K562 (cell line): ENCODE measurements around the gene SLC29A2. TPM values are rescaled to one million over a fixed set of nuclear protein-coding genes. Genes with fewer than 3 reads are reported as not detected.

Source experiments
- ATF2 ChIP-seq: sonication (generic); formaldehyde crosslinking; IDR thresholded peaks from 2 replicates; pipeline ENCODE4 v1.8.1; 2022; ENCODE audit warnings: missing genetic modification reagents
- CBX1 ChIP-seq: sonication (generic); IDR thresholded peaks from 2 replicates; pipeline ENCODE4 v1.6.1; 2016; ENCODE audit warnings: antibody characterized with exemption, low read depth, mild to moderate bottlenecking
- CHCHD3 ChIP-seq: fragments of 250-450 bp; sonication (Bioruptor Pico); IDR thresholded peaks from 2 replicates; pipeline ENCODE4 v2.1.2; 2022; ENCODE audit warnings: mild to moderate bottlenecking
- CTCFL ChIP-seq: IDR thresholded peaks from 2 replicates; pipeline ENCODE4 v1.6.1; 2011; ENCODE audit warnings: borderline replicate concordance, low read depth, mild to moderate bottlenecking, moderate library complexity, low read length; ENCODE audit not compliant: insufficient read depth, poor library complexity, severe bottlenecking
- DDX20 ChIP-seq: fragments of 450-650 bp; IDR thresholded peaks from 2 replicates; pipeline ENCODE4 v1.6.1; 2016; ENCODE audit warnings: missing genetic modification characterization, low read depth, mild to moderate bottlenecking, missing compliant biosample characterization, moderate library complexity
- HMGN3 ChIP-seq: IDR thresholded peaks from 2 replicates; pipeline ENCODE4 v1.6.1; 2011; ENCODE audit warnings: borderline replicate concordance, low read depth, mild to moderate bottlenecking, mixed read lengths, low read length; ENCODE audit not compliant: insufficient read length; ENCODE audit errors: extremely low read depth
- KDM4B ChIP-seq, 2 experiments: fragments of 450-650 bp in 1 of 2; sonication (generic) in 1 of 2; IDR thresholded peaks; 2 replicates each; pipeline ENCODE4 v1.6.1; 2016 to 2017; ENCODE audit warnings: borderline replicate concordance in 2 of 2, antibody characterized with exemption in 1 of 2, low read depth in 1 of 2, mild to moderate bottlenecking in 1 of 2
- MCM7 ChIP-seq, 2 experiments: fragments of 450-650 bp; IDR thresholded peaks; 2 replicates each; pipeline ENCODE4 v1.6.1; 2016 to 2018
- NFIX ChIP-seq: fragments of 250-450 bp; sonication (Bioruptor Pico); IDR thresholded peaks from 2 replicates; pipeline ENCODE4 v1.4.0; 2020; ENCODE audit warnings: low read depth, mild to moderate bottlenecking, moderate library complexity
- SMAD2 ChIP-seq: fragments of 150-350 bp; IDR thresholded peaks from 2 replicates; pipeline ENCODE4 v1.6.1; 2014; ENCODE audit warnings: low read depth, mild to moderate bottlenecking, low read length
- STAG1 ChIP-seq: sonication (generic); formaldehyde crosslinking; IDR thresholded peaks from 2 replicates; pipeline ENCODE4 v1.5.0; 2020; ENCODE audit warnings: missing genetic modification reagents, borderline replicate concordance
- STAT6 ChIP-seq: sonication (generic); formaldehyde crosslinking; IDR thresholded peaks from 2 replicates; pipeline ENCODE4 v1.8.1; 2023; ENCODE audit warnings: mild to moderate bottlenecking, missing genetic modification reagents
- THRB ChIP-seq: fragments of 450-650 bp; formaldehyde crosslinking; conservative IDR thresholded peaks from 2 replicates; pipeline ENCODE4 v1.4.0; 2022; ENCODE audit warnings: mild to moderate bottlenecking, missing genetic modification characterization
- ZBTB33 ChIP-seq: sonication (generic); formaldehyde crosslinking; IDR thresholded peaks from 2 replicates; pipeline ENCODE4 v1.8.1; 2023; ENCODE audit warnings: mild to moderate bottlenecking, missing genetic modification reagents
- ZNF174 ChIP-seq: fragments of 250-450 bp; sonication (Bioruptor Pico); IDR thresholded peaks from 2 replicates; pipeline ENCODE4 v1.4.0; 2020; ENCODE audit warnings: mild to moderate bottlenecking
- ZNF23 ChIP-seq: fragments of 250-450 bp; sonication (Bioruptor Pico); IDR thresholded peaks from 2 replicates; pipeline ENCODE4 v1.4.0; 2020; ENCODE audit warnings: mild to moderate bottlenecking
- ZNF274 ChIP-seq: IDR thresholded peaks from 2 replicates; pipeline ENCODE4 v1.6.1; 2011; ENCODE audit warnings: low read depth, mild to moderate bottlenecking, low read length, moderate library complexity, borderline replicate concordance
- polyA plus RNA-seq, 8 experiments: library from polyadenylated mRNA; depleted of rRNA in 4 of 8; stranded (reverse) in 5 of 8; unstranded in 3 of 8; fragments of >200 nt; fragmentation: Nextera tagmentation in 2 of 8; fragmentation: Illumina TruSeq in 1 of 8; extraction: Ambion mirVana in 2 of 8; extraction: Trizol in 1 of 8; gene quantifications; 2 replicates each; pipeline versions ENCODE4 v1.2.1 to v1.2.3, GENCODE V29; 2011 to 2014; ENCODE audit warnings: inconsistent platforms in 1 of 8, missing spikeins in 1 of 8
- total RNA-seq, 7 experiments: library from RNA; depleted of rRNA in 6 of 7; stranded (reverse); fragments of >200 nt in 6 of 7; fragmentation: Illumina TruSeq in 2 of 7; extraction: Trizol in 2 of 7; gene quantifications; 2 replicates each; pipeline versions ENCODE4 v1.2.1 to v1.2.3, GENCODE V29; 2011 to 2021; ENCODE audit warnings: low replicate concordance in 1 of 7

Gene SLC29A2
- total and polyA plus RNA-seq, 9 of the 15 experiments (the other 6 are each of a cell fraction or from before 2014, with no cell fraction given): 2.4 to 48.6 (median 14.2) TPM

GRCh38 chr11:66328302-66329144, 43.0 kb downstream of the SLC29A2 start (continued):
- no peak for TF ChIP-seq SMAD2
- no peak for TF ChIP-seq HMGN3
- TF ChIP-seq CHCHD3 (CRISPR knock-in tag): no peak
- no peak; the same call in 1 of the 2 replicates for TF ChIP-seq ZBTB33
- no peak for TF ChIP-seq ZNF274
- no peak for TF ChIP-seq ZNF174 (CRISPR knock-in tag)
- no peak for TF ChIP-seq THRB
- no peak for TF ChIP-seq ZNF23 (CRISPR knock-in tag)
- peak; percentile 73 for TF ChIP-seq CTCFL
- no peak for TF ChIP-seq NFIX (CRISPR knock-in tag)
- TF ChIP-seq CBX1: no peak
- peak in 1 of 2 experiments; percentile 69; a peak in 1 of 4 replicates for TF ChIP-seq KDM4B (IDR thresholded peaks at IDR 0.05; ENCODE audit: borderline replicate concordance in 2 of 2, low read depth in 1 of 2)
- TF ChIP-seq MCM7 (IDR thresholded peaks at IDR 0.05): no peak
- no peak for TF ChIP-seq DDX20
- TF ChIP-seq STAG1: peak; percentile 4; the same call in 1 of the 2 replicates
- TF ChIP-seq ATF2: no peak
- no peak for TF ChIP-seq STAT6 (CRISPR knock-in tag)
